SK-N-MC (cell line): Measurements from ENCODE around the gene IL1RAPL1.

ENCODE experiments used
- DNase-seq: peaks from one replicate; pipeline ENCODE4 v3.0.0-alpha.2; 2011; ENCODE audit warnings: low read depth, low spot score
- H3K27ac ChIP-seq: fragments of 200-600 bp; sonication (generic); 2 replicates; pipeline ENCODE4 v1.5.1; 2016; ENCODE audit warnings: mixed run types
- H3K36me3 ChIP-seq: fragments of 200-600 bp; sonication (generic); 2 replicates; pipeline ENCODE4 v1.6.1; 2017; ENCODE audit warnings: antibody characterized with exemption, low read length, mixed read lengths; ENCODE audit not compliant: insufficient read depth
- H3K4me3 ChIP-seq: fragments of 200-600 bp; sonication (generic); 2 replicates; pipeline ENCODE4 v1.5.1; 2016
- H3K9ac ChIP-seq: fragments of 200-600 bp; sonication (generic); 2 replicates; pipeline ENCODE4 v1.8.0; 2017; ENCODE audit warnings: mixed run types, mixed read lengths; ENCODE audit not compliant: insufficient read length
- H3K9me3 ChIP-seq: fragments of 200-600 bp; sonication (generic); 2 replicates; pipeline ENCODE4 v1.6.1; 2017; ENCODE audit warnings: low read depth, mild to moderate bottlenecking, antibody characterized with exemption, low read length, moderate library complexity, mixed read lengths
- EZH2 ChIP-seq: fragments of 200-600 bp; sonication (generic); IDR thresholded peaks from one replicate; pipeline ENCODE4 v1.6.1; 2017; ENCODE audit warnings: antibody characterized with exemption
- FOXP2 ChIP-seq: optimal IDR thresholded peaks from 2 replicates; pipeline ENCODE3; 2011; ENCODE audit warnings: mild to moderate bottlenecking, moderate library complexity; ENCODE audit not compliant: insufficient read depth; ENCODE audit errors: extremely low read length, control extremely low read depth
- POLR2AphosphoS5 ChIP-seq: IDR thresholded peaks from 2 replicates; pipeline ENCODE4 v1.6.1; 2012; ENCODE audit warnings: mild to moderate bottlenecking, low read depth, low read length, borderline replicate concordance

IL1RAPL1 gene

DNA sequence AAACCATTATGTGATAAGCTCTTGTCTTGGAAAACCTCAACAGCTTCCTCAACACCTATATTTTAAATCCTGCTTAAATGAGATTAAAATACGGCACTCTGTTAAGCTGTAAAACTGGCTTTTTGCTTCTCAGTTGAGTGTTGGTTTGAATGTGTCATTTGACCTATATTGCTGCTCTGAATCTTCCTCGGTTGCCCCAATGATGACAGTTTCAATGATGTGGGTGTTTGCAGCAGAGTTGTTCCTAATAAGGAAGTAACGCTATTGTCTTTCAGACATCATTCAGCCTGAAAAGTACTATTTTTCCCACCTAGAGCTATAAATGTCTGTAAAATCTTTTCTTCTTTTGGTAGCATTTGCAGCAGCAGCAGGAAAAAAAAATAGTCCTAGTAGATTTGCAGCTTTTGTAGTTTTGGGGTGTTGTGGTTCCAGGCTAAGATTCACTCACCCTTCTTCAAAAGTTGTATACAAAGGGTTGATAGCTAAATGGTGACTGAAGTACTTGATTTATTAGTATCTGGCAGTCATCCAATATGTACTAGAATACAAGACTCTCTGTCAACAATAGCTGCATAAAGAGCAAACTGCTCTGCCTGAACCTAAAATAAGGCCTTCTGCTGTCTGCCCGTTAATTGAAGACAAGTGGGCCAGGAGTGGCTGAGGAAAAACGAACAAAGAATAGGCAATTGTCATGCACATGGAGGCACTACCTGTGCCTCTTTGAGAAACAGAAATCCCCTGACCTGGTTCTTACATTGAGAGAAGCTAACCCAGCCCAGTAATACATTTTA, 333.1 kb downstream of the IL1RAPL1 start:
- no peak for TF ChIP-seq FOXP2
- TF ChIP-seq POLR2AphosphoS5 = no peak
- no peak for TF ChIP-seq EZH2
- H3K36me3 ChIP-seq = no peaks in the 10 kb centered on the region
- no peak overlapping the region for H3K9ac ChIP-seq
- no peak overlapping the region for H3K27ac ChIP-seq
- no peak overlapping the region for H3K4me3 ChIP-seq
- DNase-seq = no peak
- H3K9me3 ChIP-seq = no peaks in the 10 kb centered on the region

DNA sequence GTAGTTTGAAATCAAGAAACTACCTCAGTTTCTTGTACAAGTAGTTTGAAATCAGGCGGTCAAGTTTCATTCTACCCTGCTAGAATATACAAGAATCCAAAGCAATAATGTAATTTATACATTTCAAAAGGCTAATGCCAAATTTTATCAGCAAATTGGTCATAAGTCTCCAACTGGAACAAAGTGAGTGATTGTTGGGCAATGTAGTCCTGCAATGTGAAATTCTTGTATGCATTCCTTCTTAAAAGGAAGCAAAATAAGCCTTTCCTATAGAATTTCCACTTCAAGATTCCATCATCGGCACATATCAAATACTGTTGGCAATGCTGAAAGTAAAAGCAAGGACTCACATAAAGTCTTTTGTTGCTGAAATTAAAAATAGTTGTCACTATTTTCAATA, 334.9 kb downstream of the IL1RAPL1 start:
- Histone ChIP-seq H3K9ac (no peak overlapping the region), H3K9me3 (no peaks in the 10 kb centered on the region), H3K36me3 (no peaks in the 10 kb centered on the region), H3K27ac (no peak overlapping the region), H3K4me3 (no peak overlapping the region)
- TF ChIP-seq EZH2 (no peak), FOXP2 (no peak), POLR2AphosphoS5 (no peak)
- DNase-seq = no peak

DNA sequence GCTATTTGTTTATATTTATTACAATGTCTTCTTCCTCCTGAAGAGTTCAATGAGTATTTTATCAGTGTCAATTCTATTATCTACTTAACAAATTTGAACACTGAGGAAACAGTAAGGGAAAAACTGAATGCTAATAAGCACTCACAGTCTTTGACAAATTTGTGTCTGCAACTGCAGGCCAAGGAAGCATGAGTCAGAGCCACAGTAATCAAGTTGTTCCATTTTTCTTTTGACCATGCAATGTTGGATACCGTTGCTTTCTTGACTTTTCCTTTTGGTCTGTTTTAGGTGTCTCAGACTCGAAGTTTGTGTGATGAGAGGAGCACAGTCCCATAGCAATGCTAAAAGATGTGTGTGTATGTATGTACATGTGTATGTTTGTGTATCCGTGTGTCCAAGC, 359.6 kb downstream of the IL1RAPL1 start:
- H3K4me3 ChIP-seq = no peak overlapping the region
- no peak overlapping the region for H3K27ac ChIP-seq
- H3K9ac ChIP-seq = no peak overlapping the region
- TF ChIP-seq EZH2 = no peak
- no peak for TF ChIP-seq FOXP2
- no peak for TF ChIP-seq POLR2AphosphoS5
- DNase-seq = no peak
- H3K36me3 ChIP-seq = no peaks in the 10 kb centered on the region
- H3K9me3 ChIP-seq = no peaks in the 10 kb centered on the region

DNA sequence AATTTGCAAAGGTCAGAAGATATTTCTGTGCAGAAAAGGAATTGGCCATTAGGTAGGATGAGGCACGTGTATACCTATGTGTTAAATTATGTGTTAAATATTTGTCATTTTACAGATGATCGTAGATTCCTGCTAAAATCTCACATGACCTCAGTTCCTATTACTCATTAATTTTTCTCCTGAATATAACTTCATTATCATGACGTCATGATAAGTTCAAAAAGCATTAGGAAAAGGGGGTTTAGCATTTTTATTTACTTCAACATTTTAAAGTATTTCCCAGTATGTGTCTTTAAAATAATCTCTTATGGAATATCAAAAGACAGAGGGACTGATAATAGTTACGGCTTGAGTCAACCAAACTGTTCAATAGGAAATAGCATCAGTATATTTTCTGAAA, 372.8 kb downstream of the IL1RAPL1 start:
- H3K9ac ChIP-seq = no peak overlapping the region
- H3K36me3 ChIP-seq = no peaks in the 10 kb centered on the region
- no peak overlapping the region for H3K4me3 ChIP-seq
- no peaks in the 10 kb centered on the region for H3K9me3 ChIP-seq
- DNase-seq = no peak
- H3K27ac ChIP-seq = no peak overlapping the region
- no peak for TF ChIP-seq POLR2AphosphoS5
- TF ChIP-seq FOXP2 = no peak
- TF ChIP-seq EZH2 = no peak

DNA sequence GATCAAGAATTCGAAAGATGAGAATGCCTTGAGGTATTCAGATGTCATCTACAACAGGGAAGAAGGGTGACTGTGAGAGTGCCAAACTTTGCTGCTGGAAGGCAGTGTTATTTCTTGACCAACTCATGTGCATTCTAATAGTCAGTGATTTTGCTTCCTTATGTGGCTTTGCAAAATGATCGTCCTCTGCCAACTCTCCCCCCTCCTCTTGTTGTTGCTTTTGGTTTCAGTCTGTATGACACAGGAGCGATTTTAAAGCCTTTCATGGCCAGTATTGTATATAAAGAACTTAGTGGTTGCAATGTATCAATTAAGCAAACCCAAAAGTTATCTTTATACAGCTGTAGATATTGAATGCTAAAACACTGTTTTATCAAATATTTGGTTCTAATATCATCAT, 379.1 kb downstream of the IL1RAPL1 start:
- Histone ChIP-seq H3K9ac (no peak overlapping the region), H3K9me3 (no peaks in the 10 kb centered on the region), H3K4me3 (no peak overlapping the region), H3K27ac (no peak overlapping the region), H3K36me3 (no peaks in the 10 kb centered on the region)
- TF ChIP-seq FOXP2 = no peak
- no peak for TF ChIP-seq POLR2AphosphoS5
- no peak for TF ChIP-seq EZH2
- DNase-seq = no peak

DNA sequence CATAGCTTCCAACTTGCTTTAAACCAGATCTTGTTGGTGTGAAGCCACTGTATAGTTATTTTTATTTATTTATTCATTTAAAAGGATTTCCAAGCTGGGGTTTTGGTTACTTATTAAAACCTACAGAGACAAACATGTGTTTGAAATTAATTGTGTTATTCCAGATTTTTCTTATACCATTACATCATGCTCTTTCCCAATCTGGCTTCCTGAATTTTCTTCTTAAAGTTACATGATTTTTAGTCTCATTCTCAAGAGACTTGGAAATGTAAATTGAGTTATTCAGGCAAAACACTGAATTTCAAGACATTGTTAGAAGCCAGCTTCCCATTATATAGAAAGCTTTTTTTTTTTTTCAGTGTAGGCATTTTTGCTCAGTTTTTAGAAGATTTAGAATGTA, 381.9 kb downstream of the IL1RAPL1 start:
- TF ChIP-seq POLR2AphosphoS5 (no peak), EZH2 (no peak), FOXP2 (no peak)
- DNase-seq = peak; percentile 2
- no peak overlapping the region for H3K4me3 ChIP-seq
- no peaks in the 10 kb centered on the region for H3K9me3 ChIP-seq
- H3K9ac ChIP-seq = no peak overlapping the region
- H3K36me3 ChIP-seq = no peaks in the 10 kb centered on the region
- H3K27ac ChIP-seq = no peak overlapping the region

DNA sequence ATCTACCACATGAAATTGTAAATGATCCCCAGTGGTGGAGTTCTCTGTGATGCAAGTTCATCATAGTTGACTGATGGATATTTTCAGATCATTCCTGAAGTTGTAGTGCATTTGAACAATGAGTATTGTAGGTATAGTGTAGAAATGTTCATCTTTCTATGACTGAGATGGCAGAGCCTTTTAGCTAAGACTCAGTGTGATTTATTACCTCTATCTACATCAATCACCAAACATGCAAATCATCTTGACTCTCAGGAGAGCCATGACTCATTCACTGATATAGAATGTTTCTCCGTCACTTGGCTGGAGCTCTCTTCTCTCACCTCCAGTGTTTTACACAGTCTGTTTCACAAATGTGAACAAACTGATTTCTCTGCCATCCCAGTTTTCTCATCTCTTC, 392.6 kb downstream of the IL1RAPL1 start:
- Histone ChIP-seq H3K27ac (no peak overlapping the region), H3K4me3 (no peak overlapping the region), H3K36me3 (no peaks in the 10 kb centered on the region), H3K9me3 (no peaks in the 10 kb centered on the region), H3K9ac (no peak overlapping the region)
- TF ChIP-seq FOXP2 = no peak
- TF ChIP-seq EZH2 = no peak
- TF ChIP-seq POLR2AphosphoS5 = no peak
- no peak for DNase-seq

DNA sequence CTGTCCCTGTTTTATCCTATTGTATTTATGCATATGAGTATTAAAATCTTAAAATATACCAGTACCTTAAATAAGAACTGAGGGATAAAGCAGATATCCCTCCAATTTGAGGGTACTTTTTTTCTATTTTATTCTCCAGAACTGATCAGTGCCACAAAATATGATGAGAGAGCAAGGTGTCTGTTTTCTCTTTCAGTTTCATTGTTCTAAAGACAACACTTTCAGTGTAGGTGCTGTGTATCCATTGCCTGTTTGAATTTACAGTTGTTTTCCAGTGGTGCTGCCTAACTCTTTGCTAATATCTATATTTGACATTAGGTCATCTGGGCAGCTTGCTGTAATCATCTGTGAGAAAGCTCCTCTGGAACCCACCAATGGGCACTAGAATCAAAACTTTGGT, 394.7 kb downstream of the IL1RAPL1 start:
- no peak overlapping the region for H3K27ac ChIP-seq
- DNase-seq = no peak

More for the DNA sequence above, 394.7 kb downstream of the IL1RAPL1 start:
- no peak for TF ChIP-seq EZH2
- no peak for TF ChIP-seq FOXP2
- TF ChIP-seq POLR2AphosphoS5 = no peak
- Histone ChIP-seq H3K9me3 (no peaks in the 10 kb centered on the region), H3K4me3 (no peak overlapping the region), H3K36me3 (no peaks in the 10 kb centered on the region), H3K9ac (no peak overlapping the region)
